ENCODE measurements around the gene CDH23. TPM values are rescaled to one million over a fixed set of nuclear protein-coding genes. Genes with fewer than 3 reads are reported as not detected.
A peak's percentile ranks its signal among the peaks of the same experiment; 100 is the strongest.

CDH23 gene
- total and polyA plus RNA-seq, 9 of the 15 experiments (the other 6 are each of a cell fraction or from before 2014, with no cell fraction given): 0.18 to 1.2 (median 0.47) TPM

- no peak for TF ChIP-seq ZNF407 (IDR thresholded peaks at IDR 0.05; ENCODE audit: low read depth)
- TF ChIP-seq ZNF507 (tag; conservative IDR thresholded peaks at IDR 0.05): no peak
- TF ChIP-seq, protein P1, sequence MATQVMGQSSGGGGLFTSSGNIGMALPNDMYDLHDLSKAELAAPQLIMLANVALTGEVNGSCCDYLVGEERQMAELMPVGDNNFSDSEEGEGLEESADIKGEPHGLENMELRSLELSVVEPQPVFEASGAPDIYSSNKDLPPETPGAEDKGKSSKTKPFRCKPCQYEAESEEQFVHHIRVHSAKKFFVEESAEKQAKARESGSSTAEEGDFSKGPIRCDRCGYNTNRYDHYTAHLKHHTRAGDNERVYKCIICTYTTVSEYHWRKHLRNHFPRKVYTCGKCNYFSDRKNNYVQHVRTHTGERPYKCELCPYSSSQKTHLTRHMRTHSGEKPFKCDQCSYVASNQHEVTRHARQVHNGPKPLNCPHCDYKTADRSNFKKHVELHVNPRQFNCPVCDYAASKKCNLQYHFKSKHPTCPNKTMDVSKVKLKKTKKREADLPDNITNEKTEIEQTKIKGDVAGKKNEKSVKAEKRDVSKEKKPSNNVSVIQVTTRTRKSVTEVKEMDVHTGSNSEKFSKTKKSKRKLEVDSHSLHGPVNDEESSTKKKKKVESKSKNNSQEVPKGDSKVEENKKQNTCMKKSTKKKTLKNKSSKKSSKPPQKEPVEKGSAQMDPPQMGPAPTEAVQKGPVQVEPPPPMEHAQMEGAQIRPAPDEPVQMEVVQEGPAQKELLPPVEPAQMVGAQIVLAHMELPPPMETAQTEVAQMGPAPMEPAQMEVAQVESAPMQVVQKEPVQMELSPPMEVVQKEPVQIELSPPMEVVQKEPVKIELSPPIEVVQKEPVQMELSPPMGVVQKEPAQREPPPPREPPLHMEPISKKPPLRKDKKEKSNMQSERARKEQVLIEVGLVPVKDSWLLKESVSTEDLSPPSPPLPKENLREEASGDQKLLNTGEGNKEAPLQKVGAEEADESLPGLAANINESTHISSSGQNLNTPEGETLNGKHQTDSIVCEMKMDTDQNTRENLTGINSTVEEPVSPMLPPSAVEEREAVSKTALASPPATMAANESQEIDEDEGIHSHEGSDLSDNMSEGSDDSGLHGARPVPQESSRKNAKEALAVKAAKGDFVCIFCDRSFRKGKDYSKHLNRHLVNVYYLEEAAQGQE (IDR thresholded peaks at IDR 0.05; ENCODE audit: borderline replicate concordance): no peak
- TF ChIP-seq, protein P1 (CRISPR knock-in tag; IDR thresholded peaks at IDR 0.05; ENCODE audit: low read depth): no peak
- peak; percentile 82 for TF ChIP-seq TCF3 (CRISPR knock-in tag; IDR thresholded peaks at IDR 0.05)
- TF ChIP-seq HDGF (IDR thresholded peaks at IDR 0.05): peak; percentile 94
- TF ChIP-seq ZNF766 (CRISPR knock-in tag; conservative IDR thresholded peaks at IDR 0.05): peak; percentile 99
- TF ChIP-seq ZNF77 (CRISPR knock-in tag; IDR thresholded peaks at IDR 0.05): no peak
- TF ChIP-seq POLR2A (conservative IDR thresholded peaks at IDR 0.05): no peak; the same call in 1 of the 2 replicates
- peak; percentile 39; the same call in 1 of the 2 replicates for TF ChIP-seq FOSL1 (tag; conservative IDR thresholded peaks at IDR 0.05)
- no peak for TF ChIP-seq NUFIP1 (IDR thresholded peaks at IDR 0.05; ENCODE audit: partially characterized antibody)
- no peak for TF ChIP-seq TGIF2 (CRISPR knock-in tag; IDR thresholded peaks at IDR 0.05)
- TF ChIP-seq ZNF696 (CRISPR knock-in tag; conservative IDR thresholded peaks at IDR 0.05): no peak
- TF ChIP-seq TRIM24 (IDR thresholded peaks at IDR 0.05): peak in 1 of 2 experiments; percentile 39; a peak in 2 of 4 replicates
- TF ChIP-seq LARP7 (IDR thresholded peaks at IDR 0.05): no peak
Observed at GRCh38 chr10:71359364-71360046, 37.2 kb upstream of the CDH23 start (continued).
